Keratinocyte (primary cell): ENCODE results near the gene PNLIP. TPM values are rescaled to one million over a fixed set of nuclear protein-coding genes. Genes with fewer than 3 reads are reported as not detected.

Source experiments
- DNase-seq: peaks from one replicate; pipeline ENCODE4 v3.0.0-alpha.2; 2011; ENCODE audit warnings: low read depth, missing footprints, low spot score
- FAIRE-seq: peaks from 2 replicates; lab custom pipeline; 2011; peaks lifted over from hg19 to GRCh38; lab: Jason Lieb, UNC
- H2AFZ ChIP-seq: 2 replicates; pipeline ENCODE4 v1.6.0; 2012; ENCODE audit warnings: low read length, control low read depth, inconsistent platforms; ENCODE audit not compliant: control insufficient read depth
- H3K27ac ChIP-seq: 2 replicates; pipeline ENCODE4 v1.5.1; 2011; ENCODE audit warnings: low read length; ENCODE audit not compliant: control insufficient read depth, insufficient read depth
- H3K27me3 ChIP-seq: 3 replicates; pipeline ENCODE4 v1.6.0; 2011; ENCODE audit warnings: low read length; ENCODE audit not compliant: control insufficient read depth, insufficient read depth; ENCODE audit errors: extremely low read depth
- H3K36me3 ChIP-seq, 2 experiments: 2 replicates in 1 of 2; 3 replicates in 1 of 2; pipeline ENCODE4 v1.5.1; 2011; ENCODE audit warnings: low read length in 2 of 2, mild to moderate bottlenecking in 1 of 2; ENCODE audit not compliant: control insufficient read depth in 2 of 2, insufficient read depth in 2 of 2; ENCODE audit errors: extremely low read depth in 1 of 2
- H3K4me1 ChIP-seq: 3 replicates; pipeline ENCODE4 v1.5.1; 2011; ENCODE audit warnings: low read length; ENCODE audit not compliant: control insufficient read depth, insufficient read depth; ENCODE audit errors: extremely low read depth
- H3K4me2 ChIP-seq: 3 replicates; pipeline ENCODE4 v1.6.0; 2011; ENCODE audit warnings: low read depth, low read length; ENCODE audit not compliant: control insufficient read depth, insufficient read depth; ENCODE audit errors: extremely low read depth
- H3K4me3 ChIP-seq, 3 experiments: fragments of 200-600 bp in 1 of 3; sonication (generic) in 1 of 3; 2 replicates in 2 of 3; 3 replicates in 1 of 3; pipeline ENCODE4 v1.5.1; 2011 to 2016; ENCODE audit warnings: low read length in 3 of 3, mild to moderate bottlenecking in 3 of 3, control low read depth in 2 of 3, inconsistent platforms in 1 of 3, low read depth in 1 of 3, mixed read lengths in 1 of 3, mixed run types in 1 of 3, moderate library complexity in 1 of 3; ENCODE audit not compliant: control insufficient read depth in 2 of 3, insufficient read depth in 2 of 3; ENCODE audit errors: extremely low read depth in 1 of 3
- H3K79me2 ChIP-seq: 2 replicates; pipeline ENCODE4 v1.6.0; 2012; ENCODE audit warnings: low read length; ENCODE audit not compliant: control insufficient read depth, insufficient read depth
- H3K9ac ChIP-seq: 3 replicates; pipeline ENCODE4 v1.6.0; 2011; ENCODE audit warnings: low read length; ENCODE audit not compliant: control insufficient read depth, insufficient read depth; ENCODE audit errors: extremely low read depth
- H3K9me1 ChIP-seq: 3 replicates; pipeline ENCODE4 v1.6.0; 2011; ENCODE audit warnings: low read length; ENCODE audit not compliant: control insufficient read depth, insufficient read depth; ENCODE audit errors: extremely low read depth
- H3K9me3 ChIP-seq: 2 replicates; pipeline ENCODE4 v1.5.1; 2012; ENCODE audit warnings: low read depth, low read length; ENCODE audit not compliant: control insufficient read depth
- H4K20me1 ChIP-seq: 3 replicates; pipeline ENCODE4 v1.6.0; 2011; ENCODE audit warnings: low read length; ENCODE audit not compliant: control insufficient read depth, insufficient read depth; ENCODE audit errors: extremely low read depth
- EZH2 ChIP-seq: IDR thresholded peaks from one replicate; pipeline ENCODE4 v1.6.1; 2012; ENCODE audit warnings: inconsistent platforms, mild to moderate bottlenecking, low read length, moderate library complexity
- dilution Hi-C: fragments of 300-500 bp; cut with MboI; formaldehyde crosslinking; loops from one replicate; pipeline ENCODE4 v1.7.0; 2020; ENCODE audit warnings: low sequenced_read_pairs; ENCODE audit not compliant: extremely low pct_ligation_motif_present
- polyA plus RNA-seq, 5 experiments: library from polyadenylated mRNA; depleted of rRNA in 3 of 5; stranded (reverse) in 3 of 5; stranded (forward) in 1 of 5; unstranded in 1 of 5; fragments of >200 nt; gene quantifications; 1 replicate in 1 of 5; 2 replicates in 3 of 5; 3 replicates in 1 of 5; pipeline versions ENCODE4 v1.2.1 to v1.2.3, GENCODE V29; 2011 to 2012; ENCODE audit warnings: missing spikeins in 2 of 5, low read depth in 1 of 5, low replicate concordance in 1 of 5
- TF ChIP-seq, protein P1 (sequence below), 3 experiments: IDR thresholded peaks in 1 of 3; conservative IDR thresholded peaks in 1 of 3; optimal IDR thresholded peaks in 1 of 3; 2 replicates in 2 of 3; 3 replicates in 1 of 3; pipeline versions ENCODE3 to v1.5.1; 2011; ENCODE audit warnings: low read length in 3 of 3, mild to moderate bottlenecking in 3 of 3, moderate library complexity in 2 of 3, control low read depth in 1 of 3, inconsistent platforms in 1 of 3; ENCODE audit not compliant: insufficient read depth in 2 of 3; ENCODE audit errors: extremely low read depth in 1 of 3

PNLIP gene
- polyA plus RNA-seq, 1 donor (not counting 4 experiments of a cell fraction or from before 2014, with no cell fraction given): not detected

GRCh38 chr10:116538992-116539391 lies 6.7 kb upstream of the PNLIP start:
- Histone ChIP-seq H2AFZ (no peak overlapping the region), H3K9me1 (no peaks in the 10 kb centered on the region), H3K9ac (no peak overlapping the region), H3K4me3 (no peak overlapping the region), H3K4me1 (no peaks in the 10 kb centered on the region), H3K9me3 (no peaks in the 10 kb centered on the region), H3K27ac (no peak overlapping the region), H3K36me3 (no peaks in the 10 kb centered on the region), H3K79me2 (no peaks in the 10 kb centered on the region), H3K4me2 (no peak overlapping the region), H4K20me1 (no peaks in the 10 kb centered on the region), H3K27me3 (no peaks in the 10 kb centered on the region)
- dilution Hi-C loops: no loop called here
- TF ChIP-seq EZH2: no peak
- TF ChIP-seq, protein P1, sequence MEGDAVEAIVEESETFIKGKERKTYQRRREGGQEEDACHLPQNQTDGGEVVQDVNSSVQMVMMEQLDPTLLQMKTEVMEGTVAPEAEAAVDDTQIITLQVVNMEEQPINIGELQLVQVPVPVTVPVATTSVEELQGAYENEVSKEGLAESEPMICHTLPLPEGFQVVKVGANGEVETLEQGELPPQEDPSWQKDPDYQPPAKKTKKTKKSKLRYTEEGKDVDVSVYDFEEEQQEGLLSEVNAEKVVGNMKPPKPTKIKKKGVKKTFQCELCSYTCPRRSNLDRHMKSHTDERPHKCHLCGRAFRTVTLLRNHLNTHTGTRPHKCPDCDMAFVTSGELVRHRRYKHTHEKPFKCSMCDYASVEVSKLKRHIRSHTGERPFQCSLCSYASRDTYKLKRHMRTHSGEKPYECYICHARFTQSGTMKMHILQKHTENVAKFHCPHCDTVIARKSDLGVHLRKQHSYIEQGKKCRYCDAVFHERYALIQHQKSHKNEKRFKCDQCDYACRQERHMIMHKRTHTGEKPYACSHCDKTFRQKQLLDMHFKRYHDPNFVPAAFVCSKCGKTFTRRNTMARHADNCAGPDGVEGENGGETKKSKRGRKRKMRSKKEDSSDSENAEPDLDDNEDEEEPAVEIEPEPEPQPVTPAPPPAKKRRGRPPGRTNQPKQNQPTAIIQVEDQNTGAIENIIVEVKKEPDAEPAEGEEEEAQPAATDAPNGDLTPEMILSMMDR (optimal IDR thresholded peaks at IDR 0.05 in 1 of 3, IDR thresholded peaks at IDR 0.05 in 1 of 3, conservative IDR thresholded peaks at IDR 0.05 in 1 of 3; ENCODE audit: extremely low read depth in 1 of 3, insufficient read depth in 2 of 3, low read length in 3 of 3): no peak
- DNase-seq (no peak), FAIRE-seq (no peak)

- Histone ChIP-seq H3K4me1 (no peaks in the 10 kb centered on the region), H3K27me3 (no peaks in the 10 kb centered on the region), H3K9me1 (no peaks in the 10 kb centered on the region), H3K4me2 (no peak overlapping the region), H3K9me3 (no peaks in the 10 kb centered on the region), H3K9ac (no peak overlapping the region), H4K20me1 (no peaks in the 10 kb centered on the region), H3K4me3 (no peak overlapping the region), H3K27ac (no peak overlapping the region), H2AFZ (no peak overlapping the region), H3K79me2 (no peaks in the 10 kb centered on the region), H3K36me3 (no peaks in the 10 kb centered on the region)
- TF ChIP-seq, protein P1 (optimal IDR thresholded peaks at IDR 0.05 in 1 of 3, IDR thresholded peaks at IDR 0.05 in 1 of 3, conservative IDR thresholded peaks at IDR 0.05 in 1 of 3; ENCODE audit: extremely low read depth in 1 of 3, insufficient read depth in 2 of 3, low read length in 3 of 3): no peak
- TF ChIP-seq EZH2: no peak
- DNase-seq: no peak
- FAIRE-seq: no peak
- dilution Hi-C loops: no loop called here
Observed at GRCh38 chr10:116540814-116541213, 4.9 kb upstream of the PNLIP start.
